ENCODE data around the gene SPTLC2. TPM values are rescaled to one million over a fixed set of nuclear protein-coding genes. Genes with fewer than 3 reads are reported as not detected.

SPTLC2 gene
- total RNA-seq, 2 donors from 2014 or later, result 44.0 to 65.7 TPM

- Mint-ChIP-seq H3K9me3 (no peaks in the 10 kb centered on the region), H3K4me3 (no peak overlapping the region), H3K4me1 (ENCODE audit: low read depth in 2 of 2) (no peaks in the 10 kb centered on the region), H3K36me3 (no peaks in the 10 kb centered on the region), H3K27ac (no peak overlapping the region), H3K27me3 (no peaks in the 10 kb centered on the region)
- DNase-seq (ENCODE audit: low spot score) (no peak), ATAC-seq (no peak)
Observed at GRCh38 chr14:77490347-77490986, 126.0 kb downstream of the SPTLC2 start.

DNA sequence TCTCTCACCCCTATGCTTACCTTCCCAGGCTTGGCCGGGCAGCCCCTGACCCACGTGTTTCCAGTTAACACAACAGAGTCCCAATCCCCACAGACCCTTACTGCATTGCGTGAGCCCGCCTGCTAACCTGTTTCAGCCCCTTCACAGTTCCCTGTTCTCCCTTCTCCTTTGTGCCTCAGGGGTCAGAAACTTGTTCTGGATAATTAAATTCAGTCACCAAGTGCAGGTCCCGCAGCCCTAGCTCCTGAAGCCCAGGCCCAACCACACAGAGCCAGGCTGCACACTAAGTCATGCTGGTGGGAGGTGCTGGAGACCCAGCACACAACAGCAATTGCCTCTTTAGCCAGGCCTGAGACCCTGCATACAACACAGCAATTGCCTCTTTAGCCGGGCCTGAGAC, 127.4 kb downstream of the SPTLC2 start:
- DNase-seq (ENCODE audit: low spot score), result no peak
- H3K27me3 Mint-ChIP-seq, result no peaks in the 10 kb centered on the region
- no peaks in the 10 kb centered on the region for H3K36me3 Mint-ChIP-seq
- no peak overlapping the region for H3K27ac Mint-ChIP-seq
- H3K4me3 Mint-ChIP-seq, result no peak overlapping the region
- no peak for ATAC-seq
- H3K9me3 Mint-ChIP-seq, result no peaks in the 10 kb centered on the region
- no peaks in the 10 kb centered on the region for H3K4me1 Mint-ChIP-seq (ENCODE audit: low read depth in 2 of 2)

DNA sequence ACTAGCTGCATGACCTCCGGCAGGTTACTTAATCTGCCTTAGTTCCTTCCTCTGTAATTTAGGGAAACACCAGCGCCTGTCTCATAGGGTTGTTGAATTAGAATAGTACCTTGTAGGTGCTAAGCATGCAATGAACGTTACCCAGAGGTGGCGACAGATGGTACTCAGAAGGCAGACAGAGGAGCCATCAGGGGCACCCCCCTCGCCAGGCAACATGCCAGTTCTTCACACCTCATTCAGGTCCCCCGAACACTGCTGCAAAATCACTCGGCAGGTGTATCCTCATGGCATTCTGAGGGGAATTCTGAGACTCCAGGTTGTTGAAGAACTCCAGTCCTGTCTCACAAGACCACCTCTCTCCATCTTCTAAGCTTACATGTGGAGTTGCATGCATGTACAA, 127.9 kb downstream of the SPTLC2 start:
- H3K27ac Mint-ChIP-seq, result no peak overlapping the region
- H3K27me3 Mint-ChIP-seq, result no peaks in the 10 kb centered on the region
- ATAC-seq, result no peak
- no peak overlapping the region for H3K4me3 Mint-ChIP-seq
- H3K4me1 Mint-ChIP-seq (ENCODE audit: low read depth in 2 of 2), result no peaks in the 10 kb centered on the region
- H3K9me3 Mint-ChIP-seq, result no peaks in the 10 kb centered on the region
- DNase-seq (ENCODE audit: low spot score), result no peak
- no peaks in the 10 kb centered on the region for H3K36me3 Mint-ChIP-seq

DNA sequence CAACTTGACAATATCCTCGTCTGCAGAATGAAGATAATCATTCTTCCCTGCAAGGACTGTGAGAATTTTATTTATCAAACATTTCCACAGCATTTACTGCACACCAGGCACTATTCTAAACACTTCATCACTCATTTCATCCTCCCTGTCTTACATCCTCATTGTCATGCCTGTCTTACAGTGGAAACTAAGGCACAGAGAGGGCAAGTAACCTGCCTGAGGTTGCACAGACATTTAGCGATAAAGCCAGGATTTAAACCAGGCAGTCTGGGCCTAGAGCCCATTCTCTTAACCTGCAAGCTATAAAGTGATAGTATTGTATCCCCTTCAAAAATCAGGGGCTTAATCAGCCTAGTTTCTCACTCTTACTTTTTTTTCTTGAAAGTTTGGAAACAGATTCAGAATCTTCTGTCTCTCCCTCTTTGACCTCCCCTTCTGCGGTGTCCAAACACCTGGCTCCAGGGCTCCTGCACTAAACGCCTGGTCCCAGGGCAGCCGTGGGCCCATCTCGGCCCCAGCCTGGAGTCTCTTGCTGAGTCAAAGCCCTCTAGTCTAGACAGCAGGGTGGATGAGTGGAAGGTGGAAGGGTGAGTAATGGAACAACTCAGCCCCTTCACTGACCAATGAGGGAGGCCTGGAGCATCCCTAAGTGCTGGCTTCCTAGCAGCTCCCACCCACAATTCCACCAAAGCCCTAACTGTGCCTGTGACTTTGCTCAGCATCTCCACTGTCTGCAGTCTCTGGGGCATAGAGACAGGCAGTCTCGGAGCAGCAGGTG, 130.3 kb downstream of the SPTLC2 start:
- DNase-seq (ENCODE audit: low spot score) (no peak), ATAC-seq (no peak)
- Mint-ChIP-seq H3K4me1 (ENCODE audit: low read depth in 2 of 2) (no peaks in the 10 kb centered on the region), H3K27ac (no peak overlapping the region), H3K9me3 (no peaks in the 10 kb centered on the region), H3K36me3 (no peaks in the 10 kb centered on the region), H3K4me3 (no peak overlapping the region), H3K27me3 (no peaks in the 10 kb centered on the region)

DNA sequence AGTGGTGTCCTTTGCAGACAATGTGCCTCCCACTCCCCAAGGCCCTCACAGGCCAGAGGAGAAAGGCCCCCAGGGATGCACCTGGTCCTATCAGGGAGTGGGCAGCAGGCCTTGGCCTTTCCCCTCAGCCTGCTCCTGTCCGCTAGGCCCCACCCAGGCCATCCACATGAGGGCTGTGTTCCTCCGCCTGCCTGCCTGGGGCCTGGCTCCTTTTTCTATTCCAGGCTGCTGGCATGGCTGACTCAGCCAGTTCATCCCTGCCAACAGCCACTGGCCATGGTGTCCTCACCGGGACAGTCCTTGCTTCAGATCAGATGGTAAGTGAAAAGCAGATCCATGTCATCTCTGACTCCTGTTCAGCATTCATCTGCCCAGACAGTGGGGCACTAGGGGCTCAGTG, 131.2 kb downstream of the SPTLC2 start:
- ATAC-seq (peak; percentile 11 to 51), DNase-seq (ENCODE audit: low spot score) (no peak)
- H3K9me3 Mint-ChIP-seq, result no peaks in the 10 kb centered on the region
- H3K27me3 Mint-ChIP-seq, result no peaks in the 10 kb centered on the region
- no peaks in the 10 kb centered on the region for H3K4me1 Mint-ChIP-seq (ENCODE audit: low read depth in 2 of 2)
- H3K36me3 Mint-ChIP-seq, result no peaks in the 10 kb centered on the region
- no peak overlapping the region for H3K4me3 Mint-ChIP-seq
- H3K27ac Mint-ChIP-seq, result no peak overlapping the region

DNA sequence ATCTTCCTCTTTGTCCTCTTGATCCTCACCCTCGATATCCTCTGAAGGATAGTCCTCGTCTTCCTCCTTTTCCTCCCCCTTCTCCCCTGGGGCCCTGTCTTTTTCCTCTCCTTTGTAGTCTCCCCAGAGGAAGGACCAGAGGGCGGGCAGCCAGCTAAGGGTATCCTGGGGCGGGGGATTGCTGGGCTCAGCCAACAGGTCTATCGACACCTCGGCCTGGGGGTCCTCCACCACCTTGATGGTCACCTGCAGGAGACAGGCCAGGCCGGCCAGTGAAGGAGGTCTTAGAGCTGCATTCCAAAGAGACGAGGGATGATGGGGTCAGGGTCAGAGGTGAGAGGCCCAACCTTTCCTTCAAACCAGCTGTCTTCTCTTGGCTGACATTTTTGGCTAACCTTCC, 134.0 kb downstream of the SPTLC2 start:
- Mint-ChIP-seq H3K27me3 (no peaks in the 10 kb centered on the region), H3K4me1 (ENCODE audit: low read depth in 2 of 2) (no peaks in the 10 kb centered on the region)

GRCh38 chr14:77478796-77479195, 137.6 kb downstream of the SPTLC2 start:
- Mint-ChIP-seq H3K4me3 (no peak overlapping the region), H3K9me3 (no peaks in the 10 kb centered on the region), H3K27me3 (no peaks in the 10 kb centered on the region), H3K4me1 (ENCODE audit: low read depth in 2 of 2) (no peaks in the 10 kb centered on the region), H3K36me3 (no peaks in the 10 kb centered on the region), H3K27ac (no peak overlapping the region)
- DNase-seq (ENCODE audit: low spot score), result no peak
- ATAC-seq, result no peak

More for the DNA sequence above, 134.0 kb downstream of the SPTLC2 start:
- Mint-ChIP-seq H3K27ac (peak overlapping the region in 1 of 2 donors; percentile 55), H3K9me3 (no peaks in the 10 kb centered on the region), H3K36me3 (no peaks in the 10 kb centered on the region), H3K4me3 (no peak overlapping the region)
- DNase-seq (ENCODE audit: low spot score) (no peak), ATAC-seq (no peak)

- ATAC-seq (no peak), DNase-seq (ENCODE audit: low spot score) (no peak)
- H3K36me3 Mint-ChIP-seq, result no peaks in the 10 kb centered on the region
- H3K9me3 Mint-ChIP-seq, result no peaks in the 10 kb centered on the region
- no peak overlapping the region for H3K4me3 Mint-ChIP-seq
- H3K27me3 Mint-ChIP-seq, result no peaks in the 10 kb centered on the region
- no peaks in the 10 kb centered on the region for H3K4me1 Mint-ChIP-seq (ENCODE audit: low read depth in 2 of 2)
- H3K27ac Mint-ChIP-seq, result no peak overlapping the region
Observed at GRCh38 chr14:77478029-77478428, 138.4 kb downstream of the SPTLC2 start.

GRCh38 chr14:77475432-77476115, 140.9 kb downstream of the SPTLC2 start:
- no peaks in the 10 kb centered on the region for H3K9me3 Mint-ChIP-seq
- no peaks in the 10 kb centered on the region for H3K4me1 Mint-ChIP-seq (ENCODE audit: low read depth in 2 of 2)
- no peak overlapping the region for H3K4me3 Mint-ChIP-seq
- H3K27ac Mint-ChIP-seq, result no peak overlapping the region
- no peaks in the 10 kb centered on the region for H3K36me3 Mint-ChIP-seq
- DNase-seq (ENCODE audit: low spot score) (no peak), ATAC-seq (peak; percentile 8 to 37)
- H3K27me3 Mint-ChIP-seq, result no peaks in the 10 kb centered on the region

- no peak overlapping the region for H3K27ac Mint-ChIP-seq
- H3K4me1 Mint-ChIP-seq (ENCODE audit: low read depth in 2 of 2), result no peaks in the 10 kb centered on the region
- H3K27me3 Mint-ChIP-seq, result no peaks in the 10 kb centered on the region
- H3K9me3 Mint-ChIP-seq, result no peaks in the 10 kb centered on the region
- DNase-seq (ENCODE audit: low spot score) (no peak), ATAC-seq (no peak)
- H3K36me3 Mint-ChIP-seq, result peaks cover under 1% of the 10 kb centered on the region
- no peak overlapping the region for H3K4me3 Mint-ChIP-seq
Observed at GRCh38 chr14:77474479-77475177, 141.8 kb downstream of the SPTLC2 start.

DNA sequence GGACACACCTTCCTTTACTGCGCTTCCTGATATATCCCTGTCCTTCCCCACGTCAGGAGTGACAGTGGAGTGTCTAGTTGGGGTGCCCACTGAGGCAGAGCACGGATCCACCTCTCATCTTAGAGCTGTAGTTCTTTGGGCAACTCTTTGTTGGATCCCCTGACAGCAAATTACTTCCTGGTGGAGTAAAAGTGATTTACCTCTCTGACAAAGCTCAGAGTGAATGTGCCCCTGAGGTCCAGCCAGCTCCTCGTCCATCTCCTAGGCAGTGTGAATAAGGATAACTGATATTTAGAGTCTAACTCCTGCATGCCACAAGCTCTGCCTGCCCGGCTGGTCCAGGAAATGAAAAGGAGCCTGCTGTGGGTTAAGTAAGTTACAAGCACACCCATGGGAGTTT, 142.5 kb downstream of the SPTLC2 start:
- no peaks in the 10 kb centered on the region for H3K27me3 Mint-ChIP-seq

DNA sequence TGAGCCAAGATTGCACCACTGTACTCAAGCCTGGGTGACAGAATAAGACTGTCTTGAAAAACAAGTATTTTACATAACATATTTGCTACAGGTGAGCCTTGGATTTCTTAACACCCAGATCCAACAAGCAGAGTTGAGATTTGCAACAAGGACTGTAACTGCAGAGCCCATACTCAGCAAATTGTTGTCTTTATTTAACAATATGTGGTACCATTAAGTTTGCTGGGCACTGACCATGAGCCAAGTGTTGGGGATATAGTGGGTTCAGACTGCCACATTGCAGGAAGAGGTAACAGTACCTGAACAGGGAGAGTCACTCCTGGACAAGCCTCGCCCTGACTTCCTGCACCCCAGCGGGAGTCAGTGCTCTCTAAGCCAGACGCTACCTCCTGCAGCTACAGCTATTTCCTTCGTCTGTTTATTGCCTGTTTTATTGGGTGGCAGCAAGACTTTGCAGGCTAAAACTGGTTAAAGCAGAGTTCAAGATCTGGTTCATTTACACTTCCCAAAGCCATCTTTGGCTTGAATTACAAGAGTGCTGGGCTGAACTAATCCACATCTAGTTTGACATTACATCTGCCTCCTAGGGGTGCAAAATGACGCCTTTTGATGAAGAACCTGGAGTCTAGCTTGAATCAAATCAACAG, 146.1 kb downstream of the SPTLC2 start:
- ATAC-seq, result no peak

More for the DNA sequence above, 142.5 kb downstream of the SPTLC2 start:
- no peak overlapping the region for H3K4me3 Mint-ChIP-seq
- ATAC-seq (no peak), DNase-seq (ENCODE audit: low spot score) (no peak)
- H3K4me1 Mint-ChIP-seq (ENCODE audit: low read depth in 2 of 2), result no peaks in the 10 kb centered on the region
- no peak overlapping the region for H3K27ac Mint-ChIP-seq
- H3K36me3 Mint-ChIP-seq, result peaks cover 7% of the 10 kb centered on the region
- no peaks in the 10 kb centered on the region for H3K9me3 Mint-ChIP-seq

DNA sequence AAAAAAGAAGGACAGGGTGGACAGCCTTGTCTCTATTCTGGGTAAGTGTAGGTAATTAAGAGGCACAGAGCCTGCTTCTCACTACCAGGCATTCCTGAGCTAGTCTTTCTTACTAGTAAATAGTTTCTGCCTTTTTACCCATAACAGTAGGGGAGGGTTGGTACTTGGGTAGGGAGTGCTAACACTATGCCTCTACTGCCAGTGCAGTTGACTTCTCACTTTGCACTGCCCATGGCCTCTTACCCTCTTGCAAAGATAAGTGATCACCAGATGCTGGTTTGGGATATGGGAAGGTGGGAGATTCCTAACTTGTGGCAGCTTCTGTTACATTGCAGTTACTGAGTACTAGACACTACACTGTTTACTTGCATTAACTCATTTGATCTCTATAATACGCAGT, 146.9 kb downstream of the SPTLC2 start:
- ATAC-seq, result no peak
- Mint-ChIP-seq H3K36me3 (peaks cover 27% of the 10 kb centered on the region), H3K27me3 (no peaks in the 10 kb centered on the region), H3K27ac (no peak overlapping the region), H3K4me3 (no peak overlapping the region), H3K9me3 (no peaks in the 10 kb centered on the region), H3K4me1 (ENCODE audit: low read depth in 2 of 2) (no peaks in the 10 kb centered on the region)
- DNase-seq (ENCODE audit: low spot score), result no peak

More for the DNA sequence above, 146.1 kb downstream of the SPTLC2 start:
- peaks cover 19% of the 10 kb centered on the region for H3K36me3 Mint-ChIP-seq
- no peak for DNase-seq (ENCODE audit: low spot score)
- no peak overlapping the region for H3K4me3 Mint-ChIP-seq
- H3K27ac Mint-ChIP-seq, result no peak overlapping the region
- no peaks in the 10 kb centered on the region for H3K27me3 Mint-ChIP-seq
- H3K4me1 Mint-ChIP-seq (ENCODE audit: low read depth in 2 of 2), result no peaks in the 10 kb centered on the region
- no peaks in the 10 kb centered on the region for H3K9me3 Mint-ChIP-seq

All from natural killer cell treated with Interleukin-12 subunit alpha and Interleukin-12 subunit beta and Interleukin-15 and Interleukin-18, amount 100 ng/mL, for 72 hours (primary cell).